ENCODE measurements around the gene PAQR6. TPM values are rescaled to one million over a fixed set of nuclear protein-coding genes. Genes with fewer than 3 reads are reported as not detected.

Gene PAQR6
- total RNA-seq, 1 donor from 2014 or later = 8.4 TPM

DNA sequence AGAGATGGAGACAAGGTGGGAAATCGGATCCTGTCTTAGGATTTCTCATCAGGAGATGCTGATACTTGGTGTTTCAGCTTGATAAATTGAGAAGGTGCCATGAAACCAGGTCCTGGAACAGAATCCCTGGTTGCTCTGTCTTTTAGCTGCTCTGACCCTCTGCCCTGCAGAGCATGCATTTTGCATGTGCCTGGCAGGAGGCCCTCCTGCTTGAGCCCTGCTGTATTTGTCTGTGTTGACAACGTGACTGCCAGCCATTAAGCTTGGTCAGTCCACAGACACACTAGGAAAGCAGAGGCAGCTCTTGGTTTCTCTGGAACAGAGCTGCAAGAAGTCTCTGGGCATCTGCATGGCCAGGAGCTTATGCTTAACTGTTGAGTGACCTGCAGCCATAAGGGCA is 51.4 kb downstream of the PAQR6 start:
- H3K9me3 Mint-ChIP-seq (ENCODE audit: unreplicated experiment) = no peaks in the 10 kb centered on the region
- DNase-seq (ENCODE audit: low spot score) = no peak
- TF ChIP-seq, protein P1, sequence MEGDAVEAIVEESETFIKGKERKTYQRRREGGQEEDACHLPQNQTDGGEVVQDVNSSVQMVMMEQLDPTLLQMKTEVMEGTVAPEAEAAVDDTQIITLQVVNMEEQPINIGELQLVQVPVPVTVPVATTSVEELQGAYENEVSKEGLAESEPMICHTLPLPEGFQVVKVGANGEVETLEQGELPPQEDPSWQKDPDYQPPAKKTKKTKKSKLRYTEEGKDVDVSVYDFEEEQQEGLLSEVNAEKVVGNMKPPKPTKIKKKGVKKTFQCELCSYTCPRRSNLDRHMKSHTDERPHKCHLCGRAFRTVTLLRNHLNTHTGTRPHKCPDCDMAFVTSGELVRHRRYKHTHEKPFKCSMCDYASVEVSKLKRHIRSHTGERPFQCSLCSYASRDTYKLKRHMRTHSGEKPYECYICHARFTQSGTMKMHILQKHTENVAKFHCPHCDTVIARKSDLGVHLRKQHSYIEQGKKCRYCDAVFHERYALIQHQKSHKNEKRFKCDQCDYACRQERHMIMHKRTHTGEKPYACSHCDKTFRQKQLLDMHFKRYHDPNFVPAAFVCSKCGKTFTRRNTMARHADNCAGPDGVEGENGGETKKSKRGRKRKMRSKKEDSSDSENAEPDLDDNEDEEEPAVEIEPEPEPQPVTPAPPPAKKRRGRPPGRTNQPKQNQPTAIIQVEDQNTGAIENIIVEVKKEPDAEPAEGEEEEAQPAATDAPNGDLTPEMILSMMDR (IDR thresholded peaks at IDR 0.05; ENCODE audit: unreplicated experiment) = no peak

DNA sequence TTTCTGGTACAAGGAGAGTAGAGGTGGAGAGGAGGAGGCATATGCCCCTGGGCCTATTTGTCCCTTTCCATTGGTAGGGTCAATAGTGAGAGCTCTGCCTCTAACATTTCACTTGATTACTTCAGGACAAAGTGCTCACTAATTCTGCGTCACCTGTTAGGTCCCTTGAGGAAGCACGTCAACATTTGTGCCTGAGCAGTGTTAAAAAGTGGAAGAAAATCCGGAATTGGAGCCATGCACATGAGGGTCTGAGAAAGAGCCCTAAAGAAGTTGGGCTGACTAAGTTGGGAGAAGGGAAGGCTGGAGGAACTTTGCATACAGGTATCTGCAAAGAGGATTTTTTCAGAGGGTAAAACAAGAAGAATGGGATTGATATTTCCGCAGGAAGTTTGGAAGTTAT is 52.0 kb downstream of the PAQR6 start:
- Mint-ChIP-seq H3K36me3 (ENCODE audit: low read depth, unreplicated experiment) (peaks cover 21% of the 10 kb centered on the region), H3K4me1 (ENCODE audit: unreplicated experiment) (peaks cover 11% of the 10 kb centered on the region), H3K27ac (ENCODE audit: unreplicated experiment) (no peak overlapping the region), H3K4me3 (ENCODE audit: unreplicated experiment) (no peak overlapping the region), H3K9me3 (ENCODE audit: unreplicated experiment) (no peaks in the 10 kb centered on the region), H3K27me3 (ENCODE audit: unreplicated experiment) (peaks cover 8% of the 10 kb centered on the region)
- no peak for DNase-seq (ENCODE audit: low spot score)
- TF ChIP-seq, protein P1 (IDR thresholded peaks at IDR 0.05; ENCODE audit: unreplicated experiment) = no peak

More for the DNA sequence above, 51.4 kb downstream of the PAQR6 start:
- peaks cover 17% of the 10 kb centered on the region for H3K36me3 Mint-ChIP-seq (ENCODE audit: low read depth, unreplicated experiment)
- H3K4me3 Mint-ChIP-seq (ENCODE audit: unreplicated experiment) = no peak overlapping the region
- peaks cover 11% of the 10 kb centered on the region for H3K4me1 Mint-ChIP-seq (ENCODE audit: unreplicated experiment)
- no peak overlapping the region for H3K27ac Mint-ChIP-seq (ENCODE audit: unreplicated experiment)
- H3K27me3 Mint-ChIP-seq (ENCODE audit: unreplicated experiment) = peaks cover 8% of the 10 kb centered on the region

DNA sequence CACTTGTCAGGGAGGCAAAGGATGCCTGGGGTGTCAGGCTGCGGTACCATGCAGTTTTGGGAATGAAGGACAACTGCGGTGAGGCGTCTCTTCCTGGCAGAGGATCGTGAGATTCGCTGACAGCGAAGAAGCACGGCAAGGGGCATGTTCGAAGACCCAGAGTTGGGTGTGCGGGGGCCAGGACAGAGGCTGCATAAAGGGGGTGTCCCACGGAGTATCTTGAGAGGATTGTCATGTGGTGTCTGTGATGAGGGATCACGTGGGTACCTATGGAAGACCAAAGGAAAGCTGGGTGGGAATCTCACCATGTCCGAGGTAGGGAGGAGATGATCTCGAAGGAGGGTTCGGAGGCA is 53.6 kb downstream of the PAQR6 start:
- Mint-ChIP-seq H3K27me3 (ENCODE audit: unreplicated experiment) (peaks cover 8% of the 10 kb centered on the region), H3K9me3 (ENCODE audit: unreplicated experiment) (no peaks in the 10 kb centered on the region), H3K4me3 (ENCODE audit: unreplicated experiment) (peak overlapping the region; percentile 97), H3K36me3 (ENCODE audit: low read depth, unreplicated experiment) (peaks cover 8% of the 10 kb centered on the region), H3K27ac (ENCODE audit: unreplicated experiment) (peak overlapping the region; percentile 80), H3K4me1 (ENCODE audit: unreplicated experiment) (peaks cover 11% of the 10 kb centered on the region)
- TF ChIP-seq, protein P1 (IDR thresholded peaks at IDR 0.05; ENCODE audit: unreplicated experiment) = no peak
- no peak for DNase-seq (ENCODE audit: low spot score)

DNA sequence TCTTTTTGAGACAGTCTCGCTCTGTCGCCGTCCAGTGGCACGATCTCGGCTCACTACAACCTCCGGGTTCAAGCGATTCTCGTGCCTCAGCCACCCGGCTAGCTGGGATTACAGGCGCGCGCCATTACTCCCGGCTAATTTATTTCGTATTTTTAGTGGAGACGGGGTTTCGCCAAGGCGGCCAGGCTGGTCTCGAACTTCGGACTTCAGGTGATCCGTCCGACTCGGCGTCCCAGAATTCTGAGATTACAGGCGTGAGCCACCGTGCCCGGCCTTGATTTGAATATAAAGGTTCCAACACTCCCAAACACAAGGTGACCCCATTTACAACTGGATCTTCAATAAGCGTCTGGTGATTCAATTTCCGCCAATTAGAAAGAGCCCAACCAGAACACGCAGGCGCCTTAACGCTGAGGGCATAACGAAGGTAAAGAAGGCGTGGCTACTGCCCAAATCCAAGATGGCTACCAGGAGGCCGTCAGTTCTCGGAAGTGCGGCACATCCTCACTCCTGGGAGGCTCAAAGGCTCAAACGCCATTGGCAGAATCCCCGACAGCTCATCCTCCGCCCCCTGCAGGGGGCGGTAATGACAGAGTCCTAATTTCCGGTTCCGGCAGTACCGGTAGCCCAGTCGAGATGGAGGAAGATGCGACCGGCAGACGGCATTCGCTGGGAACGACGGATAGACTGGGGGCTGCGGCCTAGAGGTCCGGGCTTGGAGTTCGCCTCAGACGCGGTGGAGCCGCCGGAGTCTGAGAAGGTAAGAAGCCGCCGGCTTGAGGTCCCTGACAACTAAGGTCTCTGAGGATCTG is 54.2 kb downstream of the PAQR6 start, which contains the start of gene SLC25A44:
SLC25A44 (plus strand) TSS at position 617 of the 812 bp plus-strand sequence. CDS start 5,744 bp downstream, outside the sequence.
- Mint-ChIP-seq H3K4me3 (ENCODE audit: unreplicated experiment) (peak within 1 kb of the TSS; percentile 97), H3K36me3 (ENCODE audit: low read depth, unreplicated experiment) (peaks cover 8% of the 10 kb centered on the region), H3K27me3 (ENCODE audit: unreplicated experiment) (peaks cover 10% of the 10 kb centered on the region), H3K27ac (ENCODE audit: unreplicated experiment) (peak within 1 kb of the TSS; percentile 80), H3K9me3 (ENCODE audit: unreplicated experiment) (no peaks in the 10 kb centered on the region), H3K4me1 (ENCODE audit: unreplicated experiment) (peaks cover 11% of the 10 kb centered on the region)
- DNase-seq (ENCODE audit: low spot score) = peak; percentile 93
- TF ChIP-seq, protein P1 (IDR thresholded peaks at IDR 0.05; ENCODE audit: unreplicated experiment) = peak; percentile 75

Other genes with a start within 250 kb of the PAQR6 start
- gene SSR2, start 227.1 kb downstream of the PAQR6 start, total RNA-seq (ENCODE audit: unreplicated experiment) = 340 TPM
- gene UBQLN4, start 194.3 kb downstream of the PAQR6 start, total RNA-seq (ENCODE audit: unreplicated experiment) = 47.6 TPM
- gene LAMTOR2, start 193.3 kb downstream of the PAQR6 start, total RNA-seq (ENCODE audit: unreplicated experiment) = 82.4 TPM
- gene RAB25, start 186.9 kb downstream of the PAQR6 start, total RNA-seq (ENCODE audit: unreplicated experiment) = 1.6 TPM
- 63.9 TPM for gene MEX3A, start 165.6 kb downstream of the PAQR6 start, total RNA-seq (ENCODE audit: unreplicated experiment)
- 35.8 TPM for gene LMNA, start 133.3 kb downstream of the PAQR6 start, total RNA-seq (ENCODE audit: unreplicated experiment)
- 2.2 TPM for gene SEMA4A, start 94.5 kb downstream of the PAQR6 start, total RNA-seq (ENCODE audit: unreplicated experiment)
- gene SLC25A44, start 54.0 kb downstream of the PAQR6 start, total RNA-seq (ENCODE audit: unreplicated experiment) = 22.0 TPM
- gene PMF1, start 35.0 kb downstream of the PAQR6 start, total RNA-seq (ENCODE audit: unreplicated experiment) = 51.4 TPM
- gene BGLAP, start 5.9 kb downstream of the PAQR6 start, total RNA-seq (ENCODE audit: unreplicated experiment) = 1.2 TPM
- gene SMG5, start 34.8 kb upstream of the PAQR6 start, total RNA-seq (ENCODE audit: unreplicated experiment) = 75.2 TPM
- gene TMEM79, start 36.3 kb upstream of the PAQR6 start, total RNA-seq (ENCODE audit: unreplicated experiment) = 2.9 TPM
- 97.2 TPM for gene GLMP, start 47.6 kb upstream of the PAQR6 start, total RNA-seq (ENCODE audit: unreplicated experiment)
- gene VHLL, start 51.3 kb upstream of the PAQR6 start, total RNA-seq (ENCODE audit: unreplicated experiment) = not detected
- gene CCT3, start 90.2 kb upstream of the PAQR6 start, total RNA-seq (ENCODE audit: unreplicated experiment) = 218 TPM
- gene TSACC, start 90.5 kb upstream of the PAQR6 start, total RNA-seq (ENCODE audit: unreplicated experiment) = not detected
- gene RHBG, start 121.2 kb upstream of the PAQR6 start, total RNA-seq (ENCODE audit: unreplicated experiment) = not detected